Heart left ventricle (tissue), 16 donors: ENCODE data around the gene TRIM33. TPM values are rescaled to one million over a fixed set of nuclear protein-coding genes. Genes with fewer than 3 reads are reported as not detected.

ENCODE experiments used
- ATAC-seq, 4 donors: fragments of 200-7000 bp; cut with Tn5 transposase; one replicate each; pipeline ENCODE4 v1.9.1; 2020 to 2022; ENCODE audit warnings: moderate library complexity in 4 of 4, mild to moderate bottlenecking in 3 of 4, moderate number of reproducible peaks in 1 of 4
- DNase-seq, 5 donors: peaks; one replicate each; pipeline ENCODE4 v3.0.0-alpha.2; 2020
- H3K27ac ChIP-seq, 12 donors: fragments of 200-600 bp; sonication (generic) in 4 of 12; one replicate each; pipeline versions ENCODE4 v1.5.0 to v1.8.0; 2016 to 2022; ENCODE audit warnings: mild to moderate bottlenecking in 2 of 12
- H3K27me3 ChIP-seq, 9 donors: fragments of 200-600 bp; sonication (generic) in 2 of 9; one replicate each; pipeline versions ENCODE4 v1.5.1 to v1.8.0; 2016 to 2022; ENCODE audit warnings: mild to moderate bottlenecking in 3 of 9
- H3K36me3 ChIP-seq, 9 donors: fragments of 200-600 bp; sonication (generic) in 2 of 9; one replicate each; pipeline versions ENCODE4 v1.5.0 to v1.8.0; 2018 to 2022; ENCODE audit warnings: mild to moderate bottlenecking in 2 of 9
- H3K4me1 ChIP-seq, 12 donors: fragments of 200-600 bp; sonication (generic) in 4 of 12; one replicate each; pipeline versions ENCODE4 v1.5.0 to v1.8.0; 2016 to 2022; ENCODE audit warnings: mild to moderate bottlenecking in 3 of 12
- H3K4me3 ChIP-seq, 12 donors: fragments of 200-600 bp; sonication (generic) in 4 of 12; one replicate each; pipeline versions ENCODE4 v1.5.0 to v1.8.0; 2017 to 2022; ENCODE audit warnings: mild to moderate bottlenecking in 9 of 12, moderate library complexity in 4 of 12
- H3K9me3 ChIP-seq, 12 donors: fragments of 200-600 bp; sonication (generic) in 4 of 12; one replicate each; pipeline versions ENCODE4 v1.5.0 to v1.8.0; 2016 to 2022; ENCODE audit warnings: mild to moderate bottlenecking in 1 of 12
- CTCF ChIP-seq, 12 donors: fragments of 200-600 bp; sonication (generic) in 4 of 12; IDR thresholded peaks; one replicate each; pipeline versions ENCODE4 v1.5.0 to v1.8.0; 2018 to 2022; ENCODE audit warnings: antibody characterized with exemption in 12 of 12, mild to moderate bottlenecking in 5 of 12
- POLR2A ChIP-seq, 2 donors: fragments of 450-650 bp; IDR thresholded peaks; one replicate each; pipeline ENCODE4 v1.6.1; 2017; ENCODE audit warnings: antibody characterized with exemption in 2 of 2, mild to moderate bottlenecking in 2 of 2, moderate library complexity in 2 of 2
- WGBS, 4 donors: extraction: QIAGEN DNeasy Blood & Tissue Kit in 2 of 4; methylation state at CpG; one replicate each; pipeline versions ENCODE4 v1.1.5 to v1.1.7; 2013 to 2018; 5-methylcytosine and 5-hydroxymethylcytosine counted together
- intact Hi-C, 10 donors: fragments of 100-400 bp; cut with DNase I; formaldehyde crosslinking; loops; one replicate each; pipeline versions ENCODE4 v1.11.1 to v1.14.2; 2022
- polyA plus RNA-seq, 2 donors: library from polyadenylated mRNA; stranded (reverse); fragments of 200-250 nt; gene quantifications; one replicate each; pipeline ENCODE4 v1.2.3, GENCODE V29; 2013
- total RNA-seq, 9 donors: library from RNA; depleted of rRNA in 2 of 9; stranded (reverse); fragments of >200 nt in 2 of 9; fragmentation: NEBNext Ultra II Directional in 3 of 9; extraction: Animal tissue kit (Norgen Biotek cat#: 25700) in 3 of 9; gene quantifications; one replicate each; pipeline versions ENCODE4 v1.1.0 to v1.2.4, GENCODE V29; 2016 to 2023
- donor health status: ischemic (EF 13 %, LVEDD 7.1; RV severe dilation, severe dysfunction).
- donor health status: healthy with polysubstance abuse.
- donor health status: DM: no; HTN: yes; CAD: no.
- donor health status: DM: no; HTN: no; CAD: no.
- donor health status: ischemic (EF 25% LVEDD 6.9; RV normal size, moderate dysfunction).
- donor health status: ischemic (EF 25% LVEDD 5.7; RV mildly dilated, moderate dysfunction).
- donor health status: healthy.
- donor health status: DM: yes; HTN: yes; CAD: no.
- donor health status: ischemic (EF 35%, LVEDD 5.7; RV mildly dilated, moderate dysfunction).
- donor health status: nonischemic (EF 11% LVEDD 7.7; RV severe dilation, severe dysfunction).
- donor health status: DM: yes; HTN: yes; CAD: no.
- donor health status: PGD.
- donor health status: ischemic (EF 29% LVEDD 5.4; RV normal size, mild dysfunction).
- donor health status: nonischemic (EF 23%, LVEDD 6.1; RV moderate dilation, normal function).

TRIM33 gene
- total and polyA plus RNA-seq, 11 donors = 6.1 to 30.8 (median 17.3) TPM

GRCh38 chr1:114472408-114472807 lies 38.6 kb downstream of the TRIM33 start:
- H3K9me3 ChIP-seq = no peaks in the 10 kb centered on the region
- no peak for DNase-seq
- 94 to 100% (median 98%) methylated on average over 3 of the region's 3 CpGs for WGBS, 4 donors
- ATAC-seq = no peak
- no peaks in the 10 kb centered on the region for H3K36me3 ChIP-seq
- no peaks in the 10 kb centered on the region for H3K27me3 ChIP-seq
- intact Hi-C loops = no loop called here
- H3K27ac ChIP-seq = no peak overlapping the region
- H3K4me1 ChIP-seq = peaks cover 0 to 40% (median 21%) of the 10 kb centered on the region in 12 donors
- TF ChIP-seq POLR2A (IDR thresholded peaks at IDR 0.05) (no peak), CTCF (IDR thresholded peaks at IDR 0.05) (no peak)
- H3K4me3 ChIP-seq = no peak overlapping the region

- no peak overlapping the region for H3K4me3 ChIP-seq
- H3K4me1 ChIP-seq = peaks cover 0 to 35% (median 20%) of the 10 kb centered on the region in 12 donors
- intact Hi-C loops = no loop called here
- TF ChIP-seq CTCF (IDR thresholded peaks at IDR 0.05) (no peak), POLR2A (IDR thresholded peaks at IDR 0.05) (no peak)
- H3K27ac ChIP-seq = no peak overlapping the region
- no peaks in the 10 kb centered on the region for H3K27me3 ChIP-seq
- WGBS, 4 donors = 74 to 80% (median 79%) methylated on average over 5 of the region's 5 CpGs
- no peak for DNase-seq
- H3K36me3 ChIP-seq = no peaks in the 10 kb centered on the region
- H3K9me3 ChIP-seq = no peaks in the 10 kb centered on the region
- ATAC-seq = no peak
Measured at GRCh38 chr1:114470681-114471080, 40.3 kb downstream of the TRIM33 start.

GRCh38 chr1:114468710-114469468 lies 42.1 kb downstream of the TRIM33 start:
- Histone ChIP-seq H3K27me3 (no peaks in the 10 kb centered on the region), H3K4me3 (no peak overlapping the region)
- intact Hi-C loops = no loop called here

More at GRCh38 chr1:114468710-114469468, 42.1 kb downstream of the TRIM33 start:
- H3K36me3 ChIP-seq = no peaks in the 10 kb centered on the region
- no peak for TF ChIP-seq CTCF (IDR thresholded peaks at IDR 0.05)
- TF ChIP-seq POLR2A (IDR thresholded peaks at IDR 0.05) = no peak
- 50 to 65% (median 52%) methylated on average over 6 of the region's 6 CpGs for WGBS, 4 donors
- ATAC-seq = no peak
- no peak for DNase-seq
- H3K9me3 ChIP-seq = no peaks in the 10 kb centered on the region
- H3K4me1 ChIP-seq = peaks cover 0 to 38% (median 18%) of the 10 kb centered on the region in 12 donors
- H3K27ac ChIP-seq = no peak overlapping the region
